ENCODE measurements around the gene LPP.

The LPP gene

DNA sequence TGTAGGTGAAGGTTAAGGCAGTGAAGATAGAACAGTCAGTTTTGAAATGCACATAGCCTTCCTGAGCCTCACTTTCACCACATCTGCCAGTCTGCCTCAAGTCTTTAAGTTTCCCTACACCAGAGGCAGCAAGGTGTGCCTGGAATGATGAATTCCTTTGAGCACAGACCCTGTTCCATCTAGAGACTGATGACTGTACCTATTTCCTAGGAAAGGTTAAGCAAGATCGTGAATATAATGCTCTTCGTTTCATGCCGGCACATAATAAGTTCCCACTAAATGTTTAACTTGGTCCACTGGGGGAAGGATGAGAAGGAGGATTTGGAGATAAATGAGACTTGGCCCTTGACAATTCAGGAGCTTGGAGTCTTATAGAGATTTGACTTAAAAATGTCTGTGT, 141.9 kb downstream of the LPP start:
- no peak for DNase-seq (ENCODE audit: low read depth in 2 of 2, low spot score in 1 of 2)

GRCh38 chr3:188296761-188297612, 143.0 kb downstream of the LPP start:
- no peak for DNase-seq (ENCODE audit: low read depth in 2 of 2, low spot score in 1 of 2)

DNA sequence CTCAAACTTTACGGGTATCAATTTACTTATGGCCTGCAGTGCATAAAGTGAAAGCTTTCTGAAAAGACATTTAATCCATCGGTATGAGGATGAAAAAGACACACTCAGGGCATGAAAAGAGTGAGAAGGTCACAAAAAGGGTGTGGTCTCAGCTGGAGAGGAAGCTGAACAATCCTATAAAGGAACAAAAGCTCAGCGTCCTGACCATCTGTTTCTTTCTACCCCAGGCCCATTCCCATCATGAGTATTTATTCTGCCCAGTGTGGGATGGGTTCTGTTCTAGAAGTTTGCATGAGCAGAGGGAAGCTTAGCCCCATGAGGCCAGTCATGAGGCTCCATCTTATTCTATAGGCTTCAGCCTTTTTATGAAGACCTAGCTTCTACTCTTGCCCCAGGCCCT, 144.6 kb downstream of the LPP start:
- DNase-seq (ENCODE audit: low read depth in 2 of 2, low spot score in 1 of 2) = no peak

DNA sequence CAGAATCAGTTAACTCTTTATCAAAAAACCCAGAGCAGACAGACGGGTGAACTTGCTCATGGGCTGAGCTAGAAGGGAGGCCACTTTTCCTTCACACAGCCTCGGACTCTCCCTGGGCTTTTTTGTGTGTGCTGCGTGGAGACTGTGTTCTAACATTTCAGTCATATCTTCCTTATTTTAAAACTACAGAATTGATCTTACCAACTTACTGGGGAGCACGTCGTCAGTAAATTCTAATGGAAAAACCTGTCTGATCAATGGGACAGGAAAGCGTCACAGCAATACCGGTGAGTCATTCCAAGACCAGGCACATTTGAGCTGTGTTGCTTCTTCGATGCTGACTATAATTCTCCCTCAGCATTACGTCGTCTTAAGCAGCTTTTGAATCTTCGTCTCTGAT, 145.1 kb downstream of the LPP start:
- no peak for DNase-seq (ENCODE audit: low read depth in 2 of 2, low spot score in 1 of 2)

DNA sequence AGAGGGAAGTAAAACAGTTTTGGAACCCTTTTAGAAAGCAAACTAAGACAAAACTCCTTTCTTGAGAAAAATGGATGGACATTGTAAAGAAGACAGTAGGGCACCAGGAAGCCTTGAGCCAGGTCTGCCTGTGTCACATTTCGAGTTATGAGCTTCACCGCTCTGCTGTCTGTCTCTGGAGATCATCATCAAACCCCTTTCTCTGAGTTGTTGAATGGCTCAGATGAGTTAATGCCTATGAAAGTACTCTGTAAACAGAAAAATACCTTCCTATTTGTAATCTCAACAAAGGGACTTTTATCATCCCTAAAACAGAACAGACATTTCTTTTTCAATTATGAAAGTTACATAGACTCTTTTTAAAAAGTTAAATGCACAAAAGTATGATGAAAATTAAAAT, 145.8 kb downstream of the LPP start:
- no peak for DNase-seq (ENCODE audit: low read depth in 2 of 2, low spot score in 1 of 2)

DNA sequence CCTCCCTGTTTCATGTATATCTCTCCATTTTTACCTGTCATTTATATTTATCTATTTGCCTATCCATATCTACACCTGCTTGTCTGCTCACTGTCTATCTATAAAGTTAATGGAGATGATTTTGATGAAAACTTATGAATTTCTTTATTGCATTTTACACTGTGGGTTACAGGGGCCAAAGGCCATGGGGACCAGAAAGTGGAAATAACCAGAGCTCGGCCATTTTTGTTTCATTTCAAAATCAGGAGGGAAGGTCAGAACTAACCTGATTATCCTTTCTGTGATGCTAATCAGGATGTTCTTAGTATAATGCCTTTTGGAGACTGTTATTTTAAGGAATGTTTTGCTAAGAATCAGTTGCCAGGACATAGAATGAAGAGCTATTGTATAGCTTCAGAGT, 147.2 kb downstream of the LPP start:
- no peak for DNase-seq (ENCODE audit: low read depth in 2 of 2, low spot score in 1 of 2)

DNA sequence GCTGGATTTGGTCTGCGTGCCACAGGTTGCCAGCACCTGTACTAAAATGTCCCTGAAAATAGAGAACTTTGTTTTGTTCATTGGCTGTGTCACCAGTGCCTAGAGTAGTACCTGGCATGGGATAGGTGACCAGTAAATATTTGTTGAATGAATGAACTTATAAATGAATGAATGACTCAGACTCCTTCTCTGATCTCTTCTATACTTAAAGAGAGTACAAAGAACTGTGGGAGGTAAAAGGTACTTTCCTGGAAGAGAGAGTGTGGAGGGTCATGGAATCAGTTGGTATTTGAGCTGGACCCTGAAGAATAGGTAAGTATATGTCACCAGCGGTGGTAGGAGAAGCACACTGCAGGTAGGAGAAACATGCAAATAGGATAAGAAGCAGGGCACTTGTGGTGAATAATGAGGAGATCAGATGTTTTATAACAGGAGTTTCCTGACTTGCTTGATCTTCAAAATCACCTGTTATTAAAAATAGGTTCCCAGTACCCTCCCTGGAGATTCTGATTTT, 149.4 kb downstream of the LPP start:
- DNase-seq (ENCODE audit: low read depth in 2 of 2, low spot score in 1 of 2) = no peak

DNA sequence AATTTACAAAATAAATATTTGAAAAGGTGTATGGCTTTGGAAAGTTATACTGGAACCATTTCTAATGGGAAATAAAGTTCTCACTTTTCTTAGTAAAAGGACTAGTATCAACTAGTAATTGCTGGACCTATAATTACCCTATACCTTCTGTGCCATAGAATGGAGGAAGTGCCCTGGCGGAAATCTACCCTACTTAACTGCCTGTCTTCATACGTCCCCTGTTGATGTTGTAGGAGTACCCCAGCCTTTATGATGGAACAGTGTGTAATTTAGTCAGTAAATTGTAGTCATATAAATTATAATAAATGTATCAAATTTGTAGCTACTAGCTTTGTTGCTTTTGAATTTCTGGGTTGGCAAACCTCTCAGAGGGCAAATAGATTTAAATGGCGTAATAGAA, 149.9 kb downstream of the LPP start:
- no peak for DNase-seq (ENCODE audit: low read depth in 2 of 2, low spot score in 1 of 2)

GRCh38 chr3:188304501-188304900, 150.5 kb downstream of the LPP start:
- DNase-seq (ENCODE audit: low read depth in 2 of 2, low spot score in 1 of 2) = no peak

DNA sequence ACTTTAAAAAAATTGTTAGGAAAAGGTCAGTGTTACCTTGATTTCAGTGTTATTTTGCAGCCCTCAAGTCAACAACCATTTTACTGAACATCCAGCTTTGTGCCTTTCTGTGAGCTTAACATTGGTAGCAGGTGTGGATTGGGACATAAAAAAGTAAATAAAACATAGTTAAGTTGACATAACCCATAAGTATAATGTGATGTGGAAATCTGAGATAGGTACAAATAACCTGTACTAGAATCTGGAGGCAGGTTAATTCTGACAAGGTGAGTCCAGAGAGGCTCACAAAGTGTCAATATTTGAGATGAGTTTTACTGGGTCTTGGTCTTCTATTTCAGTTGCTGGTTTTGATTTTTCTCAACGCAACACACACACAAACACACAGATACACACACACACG, 151.3 kb downstream of the LPP start:
- no peak for DNase-seq (ENCODE audit: low read depth in 2 of 2, low spot score in 1 of 2)

- DNase-seq (ENCODE audit: low read depth in 2 of 2, low spot score in 1 of 2) = no peak
Measured at GRCh38 chr3:188306435-188307005, 152.6 kb downstream of the LPP start.

DNA sequence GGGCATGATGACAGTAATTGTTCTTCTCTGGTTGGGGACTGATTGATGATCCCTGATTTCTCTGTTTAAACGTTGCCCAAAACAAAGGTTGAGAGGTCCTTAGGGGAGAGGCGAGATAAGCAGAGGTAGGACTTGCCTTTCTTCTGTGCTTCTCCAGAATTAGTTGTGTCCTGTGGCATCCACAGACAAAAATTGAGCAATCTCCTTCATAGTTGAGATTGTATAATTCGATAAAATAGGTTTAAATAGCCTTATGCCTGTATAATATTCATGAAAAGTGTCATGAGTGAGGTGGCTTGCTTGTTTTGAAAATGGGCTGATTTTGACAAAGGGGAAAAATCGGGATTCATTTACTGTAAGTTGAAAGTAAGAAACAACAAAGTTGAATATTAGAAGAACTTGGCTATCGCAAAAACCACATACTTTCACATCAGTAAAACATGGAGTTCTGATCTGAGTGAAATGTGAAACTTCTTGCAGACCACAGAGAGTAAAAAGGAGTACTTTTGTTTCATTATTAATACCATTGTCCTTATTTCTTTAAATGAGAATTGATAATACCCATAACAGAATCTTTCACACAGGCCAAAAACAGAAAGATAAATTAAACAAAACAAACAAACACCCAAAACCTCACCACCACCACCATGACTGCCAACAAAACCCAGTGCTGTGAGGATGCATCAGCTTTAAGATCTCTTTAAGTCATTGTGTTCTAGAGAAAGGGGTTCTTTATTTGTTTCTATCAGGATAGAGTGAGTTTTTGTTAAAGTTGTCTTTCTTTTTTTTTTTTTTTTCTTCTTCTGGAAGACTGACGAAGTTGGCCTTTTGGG, 155.7 kb downstream of the LPP start:
- DNase-seq (ENCODE audit: low read depth in 2 of 2, low spot score in 1 of 2) = no peak

GRCh38 chr3:188310270-188310710, 156.3 kb downstream of the LPP start:
- no peak for DNase-seq (ENCODE audit: low read depth in 2 of 2, low spot score in 1 of 2)

GRCh38 chr3:188315553-188315952, 161.6 kb downstream of the LPP start:
- no peak for DNase-seq (ENCODE audit: low read depth in 2 of 2, low spot score in 1 of 2)

GRCh38 chr3:188316021-188316722, 162.2 kb downstream of the LPP start:
- no peak for DNase-seq (ENCODE audit: low read depth in 2 of 2, low spot score in 1 of 2)

DNA sequence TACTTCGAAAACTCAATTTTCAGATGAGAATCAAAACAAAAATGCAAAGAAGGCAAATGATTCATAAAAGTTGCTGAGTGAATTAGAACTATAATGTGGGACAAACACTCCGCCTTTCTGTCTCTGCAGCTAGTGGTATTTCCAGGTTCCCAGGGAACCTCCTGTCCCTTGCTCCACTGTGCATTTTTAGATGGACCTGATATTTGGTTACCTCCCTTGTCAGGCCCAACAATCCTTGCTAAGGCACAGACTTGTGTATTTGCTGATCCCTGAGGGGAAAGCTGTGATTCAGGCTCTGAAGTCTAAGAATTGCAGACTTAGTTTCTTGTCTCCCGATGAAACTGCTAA, 162.7 kb downstream of the LPP start:
- DNase-seq (ENCODE audit: low read depth in 2 of 2, low spot score in 1 of 2) = no peak

- no peak for DNase-seq (ENCODE audit: low read depth in 2 of 2, low spot score in 1 of 2)
Measured at GRCh38 chr3:188319569-188319968, 165.6 kb downstream of the LPP start.

DNA sequence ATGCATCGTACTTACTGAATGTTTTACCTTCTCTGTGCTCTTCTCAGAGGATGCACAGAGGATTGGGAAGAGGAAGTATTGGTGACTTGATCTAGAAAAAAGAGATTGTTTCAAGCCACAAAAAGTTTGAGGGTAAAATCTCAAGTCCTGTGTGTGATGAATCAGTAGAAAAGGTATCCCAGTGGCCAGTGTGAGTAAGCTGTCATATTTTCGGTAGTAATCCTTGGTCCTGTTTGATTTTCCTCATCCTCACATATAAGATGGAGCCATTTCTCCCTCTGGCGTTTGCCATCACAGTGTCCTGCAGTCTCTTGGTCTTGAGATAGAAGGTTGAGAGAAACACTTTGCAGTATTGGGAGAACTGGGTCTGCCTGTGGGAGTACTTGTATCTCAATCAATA, 166.8 kb downstream of the LPP start:
- DNase-seq (ENCODE audit: low read depth in 2 of 2, low spot score in 1 of 2) = no peak

- DNase-seq (ENCODE audit: low read depth in 2 of 2, low spot score in 1 of 2) = no peak
Measured at GRCh38 chr3:188321258-188321657, 167.3 kb downstream of the LPP start.

DNA sequence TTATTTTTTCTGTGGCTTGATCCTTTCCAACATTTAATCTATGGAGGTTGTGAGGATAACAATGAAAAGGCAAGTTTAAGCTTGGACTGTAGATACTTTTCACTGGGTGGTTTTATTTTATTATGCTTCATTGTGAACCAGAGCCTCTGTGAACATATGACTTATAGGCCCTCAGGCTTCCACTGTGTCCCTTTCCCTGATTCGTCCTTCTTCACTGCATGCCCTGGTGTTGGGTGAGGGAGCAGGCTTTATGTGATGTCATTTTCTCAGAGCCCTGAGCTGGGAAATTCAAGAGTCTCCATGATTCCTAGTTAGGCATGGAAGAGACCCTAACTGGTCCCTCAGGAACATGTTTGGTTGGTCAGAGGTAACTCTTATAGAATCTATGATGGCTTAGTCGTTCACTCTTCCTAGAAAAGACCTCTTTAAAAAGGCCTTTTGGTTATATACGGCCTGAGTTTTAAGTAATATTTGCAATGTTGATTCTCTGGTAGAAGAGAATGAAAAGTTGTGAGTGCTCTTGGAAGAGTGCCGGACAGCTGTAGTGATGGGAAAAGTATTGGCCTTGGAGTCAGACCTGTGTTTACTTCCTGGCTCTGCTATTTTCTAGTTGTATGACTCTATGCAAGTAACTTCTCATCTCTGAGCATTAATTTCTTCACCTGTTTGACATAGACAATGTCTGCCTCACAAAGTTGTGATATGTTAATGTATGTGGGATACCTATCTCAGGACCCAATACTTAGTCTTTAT, 168.4 kb downstream of the LPP start:
- DNase-seq (ENCODE audit: low read depth in 2 of 2, low spot score in 1 of 2) = no peak

Data from stimulated activated CD8-positive, alpha-beta memory T cell treated with anti-CD3 and anti-CD28 coated beads, Interleukin-4, amount 100 ng/mL, for 4 hours (primary cell).